Endodermal cell (in vitro differentiated cells): ENCODE measurements around the gene LBH. TPM values are rescaled to one million over a fixed set of nuclear protein-coding genes. Genes with fewer than 3 reads are reported as not detected.

ENCODE experiments used
- DNase-seq: peaks from one replicate; pipeline ENCODE4 v3.0.0-alpha.2; 2017
- H3K27ac ChIP-seq: 2 replicates; pipeline ENCODE4 v1.5.1; 2013; ENCODE audit warnings: mild to moderate bottlenecking, low read depth, low read length, moderate library complexity
- H3K27me3 ChIP-seq: 2 replicates; pipeline ENCODE4 v1.6.1; 2013; ENCODE audit warnings: mild to moderate bottlenecking, low read length, moderate library complexity; ENCODE audit not compliant: insufficient read depth, control insufficient read depth, poor library complexity, severe bottlenecking
- H3K36me3 ChIP-seq: 2 replicates; pipeline ENCODE4 v1.7.0; 2013; ENCODE audit warnings: mild to moderate bottlenecking, low read length, moderate library complexity; ENCODE audit not compliant: control insufficient read depth, insufficient read depth
- H3K4me1 ChIP-seq: one replicate; pipeline ENCODE4 v1.7.0; 2013; ENCODE audit warnings: low read length; ENCODE audit not compliant: control insufficient read depth, insufficient read depth
- H3K4me3 ChIP-seq: 2 replicates; pipeline ENCODE4 v1.5.1; 2013; ENCODE audit warnings: mild to moderate bottlenecking, low read length, moderate library complexity
- H3K9ac ChIP-seq: 2 replicates; pipeline ENCODE4 v1.6.1; 2013; ENCODE audit warnings: mild to moderate bottlenecking, low read length, moderate library complexity; ENCODE audit not compliant: poor library complexity, severe bottlenecking; ENCODE audit errors: extremely low read depth
- H3K9me3 ChIP-seq: 2 replicates; pipeline ENCODE4 v1.6.1; 2013; ENCODE audit warnings: mild to moderate bottlenecking, low read length, moderate library complexity; ENCODE audit not compliant: control insufficient read depth
- H3K27ac Mint-ChIP-seq: 2 replicates; pipeline ENCODE4 v1.8.0; 2020; ENCODE audit warnings: mixed read lengths
- H3K27me3 Mint-ChIP-seq: 2 replicates; pipeline ENCODE4 v1.8.0; 2021; ENCODE audit warnings: mild to moderate bottlenecking, mixed read lengths; ENCODE audit not compliant: insufficient read depth
- H3K36me3 Mint-ChIP-seq: 2 replicates; pipeline ENCODE4 v1.8.0; 2020; ENCODE audit warnings: low read depth, mixed read lengths
- H3K4me1 Mint-ChIP-seq: 2 replicates; pipeline ENCODE4 v1.8.0; 2020; ENCODE audit warnings: mixed read lengths
- H3K4me3 Mint-ChIP-seq: 2 replicates; pipeline ENCODE4 v1.8.0; 2020; ENCODE audit warnings: mild to moderate bottlenecking, moderate library complexity, mixed read lengths
- H3K9me3 Mint-ChIP-seq: 2 replicates; pipeline ENCODE4 v1.8.0; 2020; ENCODE audit warnings: mild to moderate bottlenecking, mixed read lengths
- WGBS, 2 experiments: methylation state at CpG; one replicate each; pipeline versions ENCODE4 v1.1.5 to v1.1.7; 2013; ENCODE audit warnings: missing lambda C conversion rate in 2 of 2, mixed read lengths in 1 of 2; ENCODE audit not compliant: insufficient coverage in 1 of 2, insufficient read length in 1 of 2; 5-methylcytosine and 5-hydroxymethylcytosine counted together
- total RNA-seq, 2 donors: library from RNA; stranded (reverse); fragmentation: NEBNext Ultra II Directional in 1 of 2; extraction: Animal tissue kit (Norgen Biotek cat#: 25700) in 1 of 2; gene quantifications; 2 replicates in 1 of 2; 3 replicates in 1 of 2; pipeline ENCODE4 v1.2.1, GENCODE V29; 2021
- TF ChIP-seq, protein P1 (sequence below): fragments of 200-600 bp; sonication (generic); conservative IDR thresholded peaks from 2 replicates; pipeline ENCODE4 v1.5.0; 2021; ENCODE audit warnings: antibody characterized with exemption, mild to moderate bottlenecking

Gene LBH
- total RNA-seq, 2 donors from 2014 or later, result 48.0 to 50.0 TPM

DNA sequence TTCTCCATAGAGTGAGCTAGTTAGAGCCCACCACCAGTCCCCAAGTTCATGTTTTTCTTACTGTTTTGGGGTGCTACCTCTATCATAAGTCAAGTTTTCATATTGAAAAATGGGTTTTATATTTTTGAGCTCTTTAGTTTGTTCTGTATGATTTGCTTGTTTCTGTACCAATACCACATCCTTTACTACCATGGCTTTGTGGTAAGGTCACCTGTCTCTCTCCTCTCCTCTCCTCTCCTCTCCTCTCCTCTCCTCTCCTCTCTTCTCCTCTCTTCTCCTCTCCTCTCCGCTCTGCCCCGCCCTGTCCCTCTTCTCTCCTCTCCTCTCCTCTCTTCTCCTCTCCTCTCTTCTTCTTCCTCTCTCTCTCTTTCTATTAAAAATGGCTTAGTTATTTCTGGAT lies 22.1 kb upstream of the LBH start:
- H3K27ac ChIP-seq, result no peak overlapping the region
- TF ChIP-seq, protein P1, sequence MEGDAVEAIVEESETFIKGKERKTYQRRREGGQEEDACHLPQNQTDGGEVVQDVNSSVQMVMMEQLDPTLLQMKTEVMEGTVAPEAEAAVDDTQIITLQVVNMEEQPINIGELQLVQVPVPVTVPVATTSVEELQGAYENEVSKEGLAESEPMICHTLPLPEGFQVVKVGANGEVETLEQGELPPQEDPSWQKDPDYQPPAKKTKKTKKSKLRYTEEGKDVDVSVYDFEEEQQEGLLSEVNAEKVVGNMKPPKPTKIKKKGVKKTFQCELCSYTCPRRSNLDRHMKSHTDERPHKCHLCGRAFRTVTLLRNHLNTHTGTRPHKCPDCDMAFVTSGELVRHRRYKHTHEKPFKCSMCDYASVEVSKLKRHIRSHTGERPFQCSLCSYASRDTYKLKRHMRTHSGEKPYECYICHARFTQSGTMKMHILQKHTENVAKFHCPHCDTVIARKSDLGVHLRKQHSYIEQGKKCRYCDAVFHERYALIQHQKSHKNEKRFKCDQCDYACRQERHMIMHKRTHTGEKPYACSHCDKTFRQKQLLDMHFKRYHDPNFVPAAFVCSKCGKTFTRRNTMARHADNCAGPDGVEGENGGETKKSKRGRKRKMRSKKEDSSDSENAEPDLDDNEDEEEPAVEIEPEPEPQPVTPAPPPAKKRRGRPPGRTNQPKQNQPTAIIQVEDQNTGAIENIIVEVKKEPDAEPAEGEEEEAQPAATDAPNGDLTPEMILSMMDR, result no peak
- H3K9ac ChIP-seq, result no peak overlapping the region
- WGBS, 2 experiments, result 88% methylated on average over 2 of the region's 2 CpGs; no CpG with 5 or more reads in 1 of the 2 experiments
- no peaks in the 10 kb centered on the region for H3K9me3 ChIP-seq
- no peak overlapping the region for H3K4me3 Mint-ChIP-seq
- DNase-seq, result no peak
- no peaks in the 10 kb centered on the region for H3K9me3 Mint-ChIP-seq
- H3K36me3 Mint-ChIP-seq, result no peaks in the 10 kb centered on the region
- peaks cover 8% of the 10 kb centered on the region for H3K27me3 Mint-ChIP-seq
- no peaks in the 10 kb centered on the region for H3K4me1 ChIP-seq
- no peak overlapping the region for H3K4me3 ChIP-seq
- peaks cover 4% of the 10 kb centered on the region for H3K4me1 Mint-ChIP-seq
- peaks cover 7% of the 10 kb centered on the region for H3K27me3 ChIP-seq
- no peaks in the 10 kb centered on the region for H3K36me3 ChIP-seq
- H3K27ac Mint-ChIP-seq, result no peak overlapping the region

DNA sequence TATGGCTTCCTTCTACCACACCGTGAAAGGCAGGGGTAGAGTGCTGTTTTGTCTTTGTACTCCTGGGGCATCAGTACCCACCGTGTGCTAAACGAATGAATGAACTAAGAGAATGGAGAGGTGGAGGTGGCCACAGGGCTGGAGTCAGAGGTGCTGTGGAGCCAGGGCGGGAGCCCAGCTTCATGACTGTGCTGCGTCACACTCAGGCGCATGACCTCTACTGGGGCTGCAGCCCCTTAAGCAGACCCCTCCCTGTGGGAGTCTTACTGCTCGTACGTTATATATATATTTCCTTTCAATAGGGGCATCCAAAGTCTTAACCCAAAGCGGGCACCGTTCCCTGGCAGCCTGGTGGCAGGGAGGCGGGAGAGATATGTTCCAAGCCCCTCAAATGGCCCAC lies 18.0 kb upstream of the LBH start:
- Mint-ChIP-seq H3K4me1 (peaks cover 24% of the 10 kb centered on the region), H3K4me3 (no peak overlapping the region), H3K36me3 (no peaks in the 10 kb centered on the region), H3K9me3 (no peaks in the 10 kb centered on the region), H3K27ac (no peak overlapping the region), H3K27me3 (no peaks in the 10 kb centered on the region)
- H3K36me3 ChIP-seq, result no peaks in the 10 kb centered on the region
- no peak overlapping the region for H3K4me3 ChIP-seq
- H3K27ac ChIP-seq, result no peak overlapping the region
- 92 to 96% methylated on average over 6 to 11 of the region's 11 CpGs for WGBS, 2 experiments
- peaks cover 8% of the 10 kb centered on the region for H3K4me1 ChIP-seq
- H3K9me3 ChIP-seq, result no peaks in the 10 kb centered on the region
- no peaks in the 10 kb centered on the region for H3K27me3 ChIP-seq
- TF ChIP-seq, protein P1, result no peak
- no peak for DNase-seq
- H3K9ac ChIP-seq, result no peak overlapping the region

DNA sequence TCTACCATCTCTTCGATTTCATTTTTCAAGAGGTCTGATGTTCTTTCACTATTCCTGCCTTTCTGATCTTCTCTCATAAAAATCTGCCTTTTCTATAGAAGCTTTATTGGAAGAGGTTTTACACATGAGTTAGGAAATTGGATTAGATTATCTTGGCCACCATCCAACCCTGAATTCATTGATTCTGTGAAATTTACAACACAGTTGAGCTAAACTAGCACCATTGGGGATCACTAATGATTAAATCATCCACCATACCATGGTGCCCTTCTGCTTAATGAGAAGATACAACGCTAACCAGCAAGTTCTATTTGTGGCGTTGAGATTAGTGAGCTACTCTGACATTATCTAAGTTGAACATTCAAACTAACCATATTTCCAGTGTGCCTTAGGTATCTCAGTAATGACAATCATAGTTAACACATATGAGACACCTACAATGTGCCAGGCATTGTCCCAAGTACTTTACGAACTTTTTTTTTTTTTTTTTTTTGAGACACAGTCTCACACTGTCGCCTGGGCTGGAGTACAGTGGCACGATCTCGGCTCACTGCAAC lies 17.3 kb upstream of the LBH start:
- Mint-ChIP-seq H3K4me3 (no peak overlapping the region), H3K27ac (no peak overlapping the region), H3K9me3 (no peaks in the 10 kb centered on the region), H3K36me3 (no peaks in the 10 kb centered on the region), H3K4me1 (peaks cover 26% of the 10 kb centered on the region), H3K27me3 (no peaks in the 10 kb centered on the region)
- Histone ChIP-seq H3K4me1 (peaks cover 10% of the 10 kb centered on the region), H3K4me3 (no peak overlapping the region), H3K9me3 (no peaks in the 10 kb centered on the region), H3K27me3 (no peaks in the 10 kb centered on the region), H3K27ac (no peak overlapping the region), H3K9ac (no peak overlapping the region), H3K36me3 (no peaks in the 10 kb centered on the region)
- WGBS, 2 experiments, result 93 to 94% methylated on average over 3 to 7 of the region's 7 CpGs
- DNase-seq, result no peak
- TF ChIP-seq, protein P1, result no peak
